Measurements from ENCODE around the gene UBQLNL.

UBQLNL gene, protein sequence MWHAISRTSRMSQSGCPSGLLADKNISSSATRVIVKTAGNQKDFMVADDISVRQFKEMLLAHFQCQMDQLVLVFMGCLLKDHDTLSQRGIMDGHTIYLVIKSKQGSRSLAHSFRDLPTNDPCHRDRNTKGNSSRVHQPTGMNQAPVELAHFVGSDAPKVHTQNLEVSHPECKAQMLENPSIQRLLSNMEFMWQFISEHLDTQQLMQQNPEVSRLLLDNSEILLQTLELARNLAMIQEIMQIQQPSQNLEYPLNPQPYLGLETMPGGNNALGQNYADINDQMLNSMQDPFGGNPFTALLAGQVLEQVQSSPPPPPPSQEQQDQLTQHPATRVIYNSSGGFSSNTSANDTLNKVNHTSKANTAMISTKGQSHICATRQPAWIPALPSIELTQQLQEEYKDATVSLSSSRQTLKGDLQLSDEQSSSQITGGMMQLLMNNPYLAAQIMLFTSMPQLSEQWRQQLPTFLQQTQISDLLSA

DNA sequence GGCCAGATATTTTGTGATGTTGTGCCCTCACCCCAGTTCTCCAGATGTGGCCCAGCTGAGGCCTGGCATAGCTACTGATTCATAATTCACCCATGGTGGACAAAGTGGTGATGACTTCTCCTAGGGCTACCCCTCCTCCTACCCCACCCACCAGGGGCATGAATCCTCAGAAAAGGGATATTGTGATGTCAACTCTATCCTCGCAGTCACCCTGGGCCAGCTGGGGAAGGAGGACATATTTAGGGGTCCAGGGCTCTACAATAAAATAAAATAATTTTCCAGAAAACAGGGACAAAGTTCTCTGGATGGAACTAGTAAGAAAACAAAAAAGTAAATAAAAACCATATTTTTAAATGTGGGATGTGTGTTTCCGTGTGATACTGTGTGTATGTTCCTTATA lies at the start of gene UBQLNL:
Gene UBQLNL (minus strand): TSS at position 101 of the 400 bp plus-strand sequence. CDS start 258 bp downstream, outside the sequence.
- no peak for DNase-seq (ENCODE audit: low read depth)

DNA sequence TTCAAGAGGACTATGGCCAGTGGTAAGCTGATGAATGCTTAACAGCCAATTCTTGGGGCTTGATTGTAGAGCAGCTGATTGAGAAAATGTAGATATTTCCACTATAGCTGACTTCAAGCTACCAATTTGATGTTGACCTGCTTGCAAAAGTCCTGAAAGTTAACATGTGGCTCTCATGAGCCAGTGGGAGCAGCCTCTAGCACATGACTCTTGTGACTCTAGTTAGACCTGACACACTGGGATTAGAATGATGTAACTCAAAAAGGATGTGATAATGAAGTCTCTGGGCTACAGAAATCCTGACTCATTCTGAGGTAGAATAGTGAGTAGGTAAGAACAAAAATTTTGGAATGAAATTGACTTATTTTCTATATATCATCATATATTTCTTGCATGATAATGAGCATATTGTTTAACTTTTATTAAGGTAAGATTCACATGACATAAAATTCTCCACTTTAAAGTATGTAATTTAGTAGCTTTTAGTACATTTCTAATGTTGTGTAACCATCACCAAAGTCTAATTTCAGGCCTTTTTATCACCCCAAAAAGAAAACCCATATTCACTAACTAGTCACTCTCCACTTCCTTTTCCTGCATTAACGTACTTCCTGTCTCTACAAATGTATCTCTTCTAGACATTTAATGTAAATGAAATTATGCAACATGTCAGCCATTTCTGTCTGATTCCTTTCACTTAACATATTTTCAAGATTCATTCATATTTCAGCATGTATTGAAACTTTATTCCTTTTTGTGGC lies 47.9 kb upstream of the UBQLNL start:
- DNase-seq (ENCODE audit: low read depth) = no peak

DNA sequence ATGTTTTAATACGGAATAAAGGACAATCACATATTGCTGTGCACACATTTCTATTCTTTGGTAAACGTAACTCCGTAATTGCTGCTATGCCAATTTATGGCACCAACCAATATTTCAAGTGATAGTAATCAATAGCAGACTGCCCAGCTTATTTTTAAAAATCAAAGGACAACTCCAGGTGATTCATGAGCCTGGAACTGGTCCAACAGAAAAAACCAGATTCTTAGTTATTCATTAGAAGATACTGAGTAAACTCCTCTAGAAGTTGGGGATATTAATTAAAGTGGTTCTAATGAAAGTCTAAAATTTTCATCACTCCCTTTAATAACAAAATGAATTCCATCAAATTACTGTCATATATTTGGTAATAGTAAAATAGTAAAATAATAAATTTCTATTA lies 41.3 kb upstream of the UBQLNL start:
- no peak for DNase-seq (ENCODE audit: low read depth)

DNA sequence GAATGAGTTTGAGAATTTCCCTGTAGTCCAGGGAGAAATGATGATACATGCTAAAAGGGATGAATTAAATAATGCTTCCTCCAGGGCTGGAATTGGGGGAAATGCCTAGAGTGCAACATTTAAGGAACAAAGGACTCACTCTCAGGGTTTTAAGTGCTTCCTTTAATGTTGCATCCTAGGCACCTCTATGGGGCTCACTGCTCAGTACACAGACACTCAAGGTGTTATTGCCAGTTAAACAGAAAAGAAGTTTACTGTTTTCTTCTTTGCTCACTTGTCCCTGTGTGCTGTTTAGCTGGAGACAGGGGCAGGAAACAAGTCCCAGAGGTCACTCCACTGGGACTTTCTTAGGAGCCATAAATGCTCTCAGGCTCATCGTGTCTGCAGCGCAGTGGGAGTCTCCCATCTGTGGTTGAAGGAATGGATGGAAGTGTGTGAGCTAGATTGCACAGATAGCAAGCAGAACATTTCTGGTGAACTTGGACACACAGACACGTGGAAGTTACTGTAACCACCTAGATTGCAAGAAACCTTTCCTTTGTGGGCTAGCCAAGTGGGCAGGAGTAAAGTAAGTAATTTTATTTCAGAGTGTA lies 40.2 kb upstream of the UBQLNL start:
- DNase-seq (ENCODE audit: low read depth) = peak; percentile 3

DNA sequence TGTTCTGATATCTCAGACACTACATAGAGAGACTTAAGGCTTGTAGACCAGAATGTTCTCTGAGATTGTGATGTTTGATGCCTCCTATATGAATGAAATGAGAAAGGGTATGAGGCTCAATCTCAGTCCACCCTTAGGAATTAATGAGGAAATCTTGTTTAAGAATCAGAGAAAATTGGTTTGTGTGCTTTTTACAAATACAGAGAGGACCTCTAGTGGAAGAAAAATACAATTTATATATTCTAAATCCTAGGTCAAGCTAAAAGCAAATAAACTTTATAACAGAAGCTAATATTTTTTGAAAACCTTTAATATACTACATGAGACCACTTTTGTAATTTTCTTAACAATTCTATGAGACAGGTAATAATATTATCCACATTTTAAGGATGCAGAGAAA lies 36.8 kb upstream of the UBQLNL start:
- DNase-seq (ENCODE audit: low read depth) = no peak

DNA sequence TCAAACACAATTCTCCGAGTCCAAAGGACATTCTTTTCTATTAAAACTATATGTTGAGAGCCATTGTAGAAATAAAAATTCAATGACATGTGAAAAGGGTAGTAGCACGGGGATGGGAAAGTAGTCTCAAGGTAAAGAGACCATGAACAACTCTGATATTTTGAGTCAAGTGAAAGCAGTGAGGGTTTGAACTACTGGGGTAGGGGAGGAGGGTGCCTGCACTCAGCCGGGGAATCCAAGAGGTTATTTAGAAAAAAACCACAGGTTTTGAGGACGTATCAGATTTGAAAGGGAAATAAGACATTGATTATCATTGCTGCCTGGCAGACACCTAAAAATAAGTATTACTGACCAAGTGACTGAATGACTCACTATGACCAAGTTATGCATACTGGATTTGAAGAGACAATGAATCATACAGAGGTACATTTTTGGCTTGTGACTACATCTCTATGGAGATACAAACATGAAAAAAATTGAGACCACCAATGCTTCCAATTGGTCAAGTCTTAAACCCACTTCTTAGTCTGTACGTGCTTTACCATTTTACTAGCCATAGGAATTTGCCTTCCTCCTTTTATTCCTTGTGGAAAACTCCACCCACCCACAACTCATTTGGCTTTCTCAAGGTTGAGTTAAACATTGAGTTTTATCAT lies 34.1 kb upstream of the UBQLNL start:
- peak; percentile 77 for DNase-seq (ENCODE audit: low read depth)

DNA sequence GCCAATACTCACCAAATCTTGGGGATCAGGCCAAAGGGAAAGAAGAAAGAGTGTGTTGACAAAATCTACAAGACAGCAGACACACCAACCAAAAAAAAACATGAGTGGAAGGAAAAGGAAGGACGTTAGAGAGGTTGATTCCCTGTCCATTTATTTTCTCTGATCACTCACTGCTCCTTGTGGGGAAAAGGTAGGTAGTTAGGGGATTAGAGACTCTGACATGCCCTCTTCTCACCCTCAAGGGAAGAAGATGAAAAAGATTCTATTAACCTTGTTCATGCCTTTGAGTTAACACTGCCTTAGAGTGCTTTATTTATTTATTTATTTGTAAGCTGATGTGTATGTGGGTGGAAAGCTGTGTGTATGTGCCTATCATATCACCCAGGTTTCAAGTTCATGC lies 31.9 kb upstream of the UBQLNL start, which contains the start of gene OR52H1:
Gene OR52H1 (minus strand): TSS at position 101 of the 400 bp plus-strand sequence. CDS start 3,035 bp downstream, outside the sequence.
- no peak for DNase-seq (ENCODE audit: low read depth)

DNA sequence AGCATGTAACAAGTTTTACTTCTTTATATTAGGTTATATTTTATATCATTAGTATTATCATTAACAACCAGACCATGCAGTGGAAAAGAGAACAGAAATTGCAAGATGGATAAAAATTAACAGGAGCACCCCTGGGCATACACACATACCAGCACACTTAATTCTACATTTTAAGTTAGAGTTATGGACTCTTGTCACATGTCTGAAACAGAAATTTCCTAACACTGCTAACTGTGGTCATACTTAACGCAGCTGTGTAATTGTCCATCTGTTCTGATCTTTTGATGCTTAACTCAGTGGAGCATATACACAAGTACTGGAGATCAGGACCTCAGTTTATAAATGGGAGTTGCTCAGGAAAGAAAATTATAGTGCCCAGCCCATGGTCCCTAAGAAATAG lies 31.5 kb upstream of the UBQLNL start:
- DNase-seq (ENCODE audit: low read depth) = no peak

DNA sequence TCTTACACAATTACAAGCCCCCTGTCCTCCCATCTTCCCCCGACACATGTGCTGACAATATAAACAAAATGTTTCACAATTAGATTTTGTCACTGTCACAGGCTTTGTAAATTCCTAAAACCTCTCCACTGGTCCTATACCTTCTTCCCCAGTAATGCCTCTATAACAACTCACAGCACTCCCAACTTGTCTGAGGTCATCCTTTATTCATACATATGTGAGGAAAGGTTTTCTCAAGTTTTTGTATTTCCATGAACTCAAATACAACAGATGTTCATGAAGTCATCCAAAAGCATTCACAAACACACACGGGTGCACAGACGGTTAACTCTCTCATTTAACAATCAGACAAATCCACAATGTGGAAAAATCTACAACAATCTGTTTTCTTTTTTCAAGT lies 30.0 kb upstream of the UBQLNL start:
- peak; percentile 37 for DNase-seq (ENCODE audit: low read depth)

DNA sequence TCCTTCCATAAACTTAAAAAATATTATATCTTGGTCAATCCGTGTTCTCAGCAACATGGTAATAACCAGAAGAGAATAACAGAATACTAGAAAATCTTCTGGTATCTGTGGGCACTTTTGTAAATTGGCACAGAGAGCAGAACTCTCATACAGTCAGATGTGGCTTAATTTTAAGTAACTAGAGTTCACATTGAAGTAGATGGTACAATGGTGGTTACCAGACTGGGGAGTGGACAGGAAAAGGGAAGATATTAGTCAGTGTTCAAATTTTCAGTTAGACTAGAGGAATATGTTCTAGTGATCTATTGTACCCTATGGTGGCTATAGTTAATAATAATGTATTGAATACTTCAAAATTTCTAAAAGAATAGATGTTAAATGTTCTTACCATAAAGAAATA lies 24.9 kb upstream of the UBQLNL start:
- DNase-seq (ENCODE audit: low read depth) = no peak

DNA sequence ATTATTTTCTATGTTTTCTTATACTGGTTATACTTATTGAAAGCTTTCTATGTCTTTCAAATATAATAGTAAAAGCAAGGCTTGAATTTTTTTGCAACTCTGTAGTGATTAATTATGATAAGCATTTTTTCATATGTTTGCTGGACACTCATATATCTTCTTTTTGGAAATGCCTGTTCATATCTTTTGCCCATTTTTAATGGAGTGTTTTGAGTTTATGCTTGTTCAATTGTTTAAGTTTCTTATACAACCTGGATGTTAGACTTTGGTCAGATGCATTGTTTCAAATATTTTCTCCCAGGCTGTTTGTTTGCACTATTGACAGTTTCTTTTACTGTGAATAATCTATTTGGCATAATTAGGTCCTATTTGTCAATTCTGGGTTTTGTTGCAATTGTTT lies 20.0 kb upstream of the UBQLNL start:
- no peak for DNase-seq (ENCODE audit: low read depth)

DNA sequence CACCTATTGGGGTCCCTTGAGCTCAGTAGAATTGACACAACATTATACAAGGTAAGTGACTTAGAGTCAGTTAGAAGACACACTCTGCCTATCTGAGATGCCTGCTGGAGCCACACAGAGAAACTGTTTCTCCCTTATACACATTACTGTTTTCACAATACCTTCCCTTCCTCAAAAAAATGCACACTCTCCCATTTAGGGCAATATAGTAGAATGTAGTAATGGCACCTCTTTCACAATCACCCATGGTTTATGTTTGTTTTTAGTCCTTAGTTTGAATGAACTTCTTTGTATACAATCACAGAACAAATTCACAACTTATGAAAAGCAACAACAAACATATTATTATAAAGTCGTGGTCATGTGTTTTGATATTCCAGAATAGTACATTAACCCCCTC lies 17.5 kb upstream of the UBQLNL start:
- no peak for DNase-seq (ENCODE audit: low read depth)

DNA sequence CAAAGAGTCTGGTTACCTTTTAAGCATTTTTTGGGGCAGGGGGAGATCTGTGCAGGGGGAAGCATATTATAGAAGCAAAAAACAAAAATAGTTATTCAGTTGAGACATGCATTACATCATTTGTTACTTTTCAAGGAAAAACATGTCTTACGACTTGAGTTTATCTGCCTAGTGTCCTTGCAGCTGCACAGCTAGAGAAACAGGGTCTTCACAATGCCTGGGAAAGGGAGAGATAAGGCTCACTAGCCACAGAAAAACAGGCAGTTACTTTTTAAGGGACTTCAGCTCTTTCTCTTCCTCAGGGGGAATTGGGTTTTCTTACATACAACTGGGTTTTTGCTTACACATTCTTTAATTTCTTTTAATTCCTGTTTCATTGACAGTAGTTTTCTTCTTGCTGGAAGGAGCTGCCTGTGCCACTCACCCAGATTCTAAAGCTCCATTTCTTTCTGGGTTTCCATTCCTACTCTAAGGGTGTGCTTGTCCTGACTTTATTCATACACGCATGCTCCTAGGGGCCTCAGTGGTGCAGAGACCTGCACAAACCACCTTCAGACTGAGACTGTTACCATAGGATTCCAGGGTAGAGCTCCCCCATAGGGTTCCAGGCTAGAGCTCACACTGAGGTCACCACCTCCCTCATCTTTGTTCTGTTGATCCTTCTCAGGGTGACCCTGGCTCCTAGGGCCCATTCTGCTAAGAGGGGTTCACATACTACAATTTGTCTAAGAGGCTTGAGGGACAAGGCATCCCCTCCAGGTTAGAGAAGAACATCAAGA lies 14.7 kb upstream of the UBQLNL start:
- DNase-seq (ENCODE audit: low read depth) = no peak

DNA sequence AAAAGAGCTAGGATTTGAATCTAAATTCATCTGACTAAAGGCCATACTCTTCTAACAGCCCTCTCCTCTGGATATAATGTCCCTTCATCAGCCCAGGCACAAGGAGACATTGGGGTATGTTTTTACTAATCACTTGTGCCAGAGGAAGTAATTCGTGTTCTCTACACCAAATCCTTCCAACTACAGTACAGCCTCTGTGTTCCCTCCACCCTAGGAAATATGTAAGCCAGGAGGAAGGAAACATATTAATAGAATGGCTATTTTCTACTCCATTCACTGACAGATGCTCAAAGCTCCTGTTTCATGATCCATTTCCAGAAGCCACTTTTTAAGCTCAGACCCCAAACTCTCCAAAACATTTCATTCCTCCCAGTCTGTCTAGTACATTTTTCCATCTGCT lies 12.0 kb upstream of the UBQLNL start:
- no peak for DNase-seq (ENCODE audit: low read depth)

DNA sequence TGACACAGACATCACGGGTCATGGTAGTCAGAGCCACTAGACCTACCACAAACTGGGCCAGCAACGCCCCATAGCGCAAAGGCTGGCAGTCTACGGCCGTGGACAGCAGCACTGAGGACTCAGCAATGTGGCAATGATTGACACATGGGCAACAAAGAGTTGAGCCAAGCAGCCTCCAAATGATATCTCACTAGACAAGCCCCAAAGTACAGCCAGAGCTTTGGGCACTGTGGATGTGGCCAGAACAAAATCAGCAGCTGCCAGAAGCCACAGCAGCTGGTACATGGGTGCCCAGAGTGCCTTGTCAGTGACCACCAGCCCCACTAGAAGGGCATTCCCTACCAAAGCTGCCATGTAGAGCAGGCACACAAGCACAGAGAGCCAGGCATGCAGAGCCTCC lies 11.2 kb upstream of the UBQLNL start:
- no peak for DNase-seq (ENCODE audit: low read depth)

DNA sequence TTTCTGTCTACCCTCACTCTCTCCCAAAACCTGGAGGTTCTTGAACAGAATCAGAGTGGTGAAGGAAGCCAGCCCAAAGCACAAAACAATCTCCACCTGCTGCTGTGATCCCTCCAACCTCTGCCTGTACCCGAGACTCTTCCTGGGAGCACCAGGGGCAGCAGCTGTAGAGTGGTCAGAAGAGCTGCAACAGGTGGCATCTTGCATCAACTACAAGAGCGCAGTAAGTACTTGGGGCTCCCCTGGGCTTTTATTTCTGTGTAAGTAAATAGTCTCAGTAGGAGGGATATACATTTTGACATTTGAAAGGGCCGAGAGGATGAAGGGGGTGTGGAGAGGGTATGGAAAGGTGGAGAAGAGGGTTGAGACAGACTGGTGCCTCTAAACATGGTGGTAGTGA lies 8.3 kb upstream of the UBQLNL start:
- no peak for DNase-seq (ENCODE audit: low read depth)

DNA sequence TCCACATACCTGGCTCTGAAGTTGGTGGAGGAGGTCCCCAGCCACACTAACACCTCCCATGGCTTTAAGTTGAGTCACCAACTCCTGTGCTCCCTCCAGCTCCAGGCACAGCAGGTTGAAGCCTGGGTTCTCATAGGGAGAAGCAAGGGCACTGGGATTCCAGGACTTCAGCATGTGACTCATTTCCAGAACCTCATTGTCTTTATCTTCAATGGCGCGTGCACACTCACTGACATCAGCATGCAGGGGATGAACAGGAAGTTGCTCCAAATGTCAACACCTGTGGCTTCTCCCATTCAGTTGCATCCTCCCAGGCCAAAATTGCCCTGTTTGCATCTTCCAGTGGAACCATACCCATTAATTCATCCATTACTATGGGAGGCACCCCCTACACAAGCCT lies 5.8 kb upstream of the UBQLNL start:
- no peak for DNase-seq (ENCODE audit: low read depth)

DNA sequence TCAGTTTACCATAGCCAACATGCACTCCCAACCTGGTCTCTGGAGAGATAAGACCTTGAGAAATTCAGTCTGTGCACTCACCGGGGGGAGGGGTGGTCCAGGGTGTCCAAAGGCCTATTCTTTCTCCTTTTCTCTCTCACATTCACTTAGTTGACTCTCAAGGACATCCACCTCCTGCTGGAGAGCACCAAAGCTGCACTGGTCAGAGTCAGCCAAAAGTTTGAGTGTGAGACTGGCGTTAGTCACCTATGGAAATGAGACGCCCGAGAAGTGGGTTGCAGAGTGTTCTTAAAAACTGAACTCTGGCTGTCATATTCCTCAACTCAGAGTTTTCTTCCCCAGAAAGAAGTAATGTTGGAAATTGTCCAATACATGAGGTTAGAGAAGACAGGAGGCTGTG lies 5.0 kb upstream of the UBQLNL start:
- DNase-seq (ENCODE audit: low read depth) = no peak

DNA sequence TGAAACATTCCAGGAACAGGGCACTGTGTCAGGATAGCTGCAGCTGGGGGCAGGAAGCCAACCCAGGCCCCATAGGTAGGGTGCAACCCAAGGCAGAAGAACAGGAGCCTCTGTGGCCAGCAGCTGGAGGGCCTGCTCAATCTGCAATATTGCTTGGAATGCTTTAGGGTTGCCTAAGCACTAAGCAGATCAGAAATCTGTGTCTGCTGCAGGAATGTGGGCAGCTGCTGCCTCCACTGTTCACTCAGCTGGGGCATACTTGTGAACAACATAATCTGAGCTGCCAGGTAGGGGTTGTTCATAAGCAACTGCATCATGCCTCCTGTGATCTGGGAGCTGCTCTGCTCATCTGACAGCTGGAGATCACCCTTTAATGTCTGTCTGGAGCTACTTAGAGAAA lies 1.7 kb downstream of the UBQLNL start:
- no peak for DNase-seq (ENCODE audit: low read depth)

DNA sequence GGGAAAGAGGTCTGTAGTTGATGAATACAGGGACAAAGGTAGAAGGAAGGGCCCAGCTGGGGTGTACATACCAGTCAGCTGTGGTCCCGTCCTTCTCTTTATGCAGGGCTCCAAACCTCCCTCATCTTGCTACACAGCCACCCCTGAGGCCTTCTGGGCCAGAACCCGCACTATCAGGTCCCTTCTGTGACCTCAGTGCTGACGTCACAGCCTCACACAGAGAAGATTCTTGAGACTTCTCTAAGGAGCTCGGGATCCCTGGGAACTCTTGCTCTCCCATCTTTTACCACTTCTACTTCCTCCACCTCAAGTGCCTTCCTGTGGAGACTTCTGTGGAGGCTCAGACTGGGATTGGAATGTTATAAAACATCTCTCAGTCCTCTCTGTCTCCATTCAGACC lies 6.7 kb downstream of the UBQLNL start, which contains the start of gene UBQLN3:
Gene UBQLN3 (minus strand): TSS at position 155 of the 400 bp plus-strand sequence. CDS start 399 bp downstream, outside the sequence.
- DNase-seq (ENCODE audit: low read depth) = no peak

DNA sequence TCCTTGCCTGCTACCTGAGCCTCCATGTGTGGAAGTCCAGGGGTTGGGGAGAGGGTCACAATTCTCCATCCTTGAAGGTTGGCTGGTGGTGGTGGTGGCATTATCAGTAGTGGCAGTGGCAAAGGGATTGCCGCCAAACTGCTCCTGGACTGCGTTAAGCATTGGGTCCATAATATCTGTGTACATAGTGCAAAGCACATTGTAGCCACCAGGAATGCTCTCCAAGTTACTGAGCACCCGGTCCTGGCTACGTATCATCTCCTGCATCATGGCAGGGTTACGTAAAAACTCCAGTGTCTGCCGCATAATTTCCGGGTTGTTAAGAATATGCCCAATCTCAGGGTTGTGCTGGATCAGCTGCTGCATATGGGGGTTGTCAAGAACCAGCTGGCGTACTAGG lies 7.9 kb downstream of the UBQLNL start:
- no peak for DNase-seq (ENCODE audit: low read depth)

Data from EH (cell line).